Cardiac muscle cell (in vitro differentiated cells and primary cell): ENCODE measurements around the gene CCM2L. TPM values are rescaled to one million over a fixed set of nuclear protein-coding genes. Genes with fewer than 3 reads are reported as not detected.

ENCODE experiments used
- DNase-seq, 2 donors: peaks; one replicate each; pipeline versions ENCODE4 v3.0.0 to v3.0.0-alpha.2; 2010 to 2017; ENCODE audit warnings: low read depth in 1 of 2, low spot score in 1 of 2
- H3K27ac ChIP-seq: fragments of 200-600 bp; sonication (generic); 2 replicates; pipeline ENCODE4 v1.5.1; 2016
- H3K27me3 ChIP-seq: fragments of 200-600 bp; sonication (generic); 2 replicates; pipeline ENCODE4 v1.6.0; 2016; ENCODE audit warnings: control low read depth
- H3K36me3 ChIP-seq: fragments of 200-600 bp; sonication (generic); 2 replicates; pipeline ENCODE4 v1.5.1; 2016; ENCODE audit warnings: control low read depth
- H3K4me1 ChIP-seq: fragments of 200-600 bp; sonication (generic); 2 replicates; pipeline ENCODE4 v1.8.1; 2017; ENCODE audit warnings: low read depth, mild to moderate bottlenecking, mixed run types
- H3K4me3 ChIP-seq: fragments of 200-600 bp; sonication (generic); 2 replicates; pipeline ENCODE4 v1.5.1; 2016; ENCODE audit warnings: mild to moderate bottlenecking
- H3K9me3 ChIP-seq: fragments of 200-600 bp; sonication (generic); 2 replicates; pipeline ENCODE4 v1.5.1; 2017; ENCODE audit warnings: low read depth, mild to moderate bottlenecking, control low read depth
- polyA plus RNA-seq: library from polyadenylated mRNA; unstranded; fragments of >200 nt; fragmentation: Nextera tagmentation; extraction: Ambion mirVana; gene quantifications from 2 replicates; pipeline ENCODE4 v1.2.1, GENCODE V29; 2016
- total RNA-seq: library from RNA; depleted of rRNA; stranded (reverse); fragments of >200 nt; gene quantifications from 2 replicates; pipeline ENCODE4 v1.2.3, GENCODE V29; 2016
- TF ChIP-seq, protein P1 (sequence below): IDR thresholded peaks from 2 replicates; pipeline ENCODE4 v1.5.1; 2012; ENCODE audit warnings: low read depth, mild to moderate bottlenecking, low read length

CCM2L gene
- total and polyA plus RNA-seq, 2 experiments from 2014 or later = 0.35 to 0.69 TPM

GRCh38 chr20:32063695-32064094 lies 53.5 kb downstream of the CCM2L start:
- no peaks in the 10 kb centered on the region for H3K36me3 ChIP-seq
- TF ChIP-seq, protein P1, sequence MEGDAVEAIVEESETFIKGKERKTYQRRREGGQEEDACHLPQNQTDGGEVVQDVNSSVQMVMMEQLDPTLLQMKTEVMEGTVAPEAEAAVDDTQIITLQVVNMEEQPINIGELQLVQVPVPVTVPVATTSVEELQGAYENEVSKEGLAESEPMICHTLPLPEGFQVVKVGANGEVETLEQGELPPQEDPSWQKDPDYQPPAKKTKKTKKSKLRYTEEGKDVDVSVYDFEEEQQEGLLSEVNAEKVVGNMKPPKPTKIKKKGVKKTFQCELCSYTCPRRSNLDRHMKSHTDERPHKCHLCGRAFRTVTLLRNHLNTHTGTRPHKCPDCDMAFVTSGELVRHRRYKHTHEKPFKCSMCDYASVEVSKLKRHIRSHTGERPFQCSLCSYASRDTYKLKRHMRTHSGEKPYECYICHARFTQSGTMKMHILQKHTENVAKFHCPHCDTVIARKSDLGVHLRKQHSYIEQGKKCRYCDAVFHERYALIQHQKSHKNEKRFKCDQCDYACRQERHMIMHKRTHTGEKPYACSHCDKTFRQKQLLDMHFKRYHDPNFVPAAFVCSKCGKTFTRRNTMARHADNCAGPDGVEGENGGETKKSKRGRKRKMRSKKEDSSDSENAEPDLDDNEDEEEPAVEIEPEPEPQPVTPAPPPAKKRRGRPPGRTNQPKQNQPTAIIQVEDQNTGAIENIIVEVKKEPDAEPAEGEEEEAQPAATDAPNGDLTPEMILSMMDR = no peak
- H3K9me3 ChIP-seq = no peaks in the 10 kb centered on the region
- H3K27me3 ChIP-seq = peaks cover 21% of the 10 kb centered on the region
- H3K4me1 ChIP-seq = no peaks in the 10 kb centered on the region
- no peak for DNase-seq
- no peak overlapping the region for H3K27ac ChIP-seq
- H3K4me3 ChIP-seq = no peak overlapping the region

DNA sequence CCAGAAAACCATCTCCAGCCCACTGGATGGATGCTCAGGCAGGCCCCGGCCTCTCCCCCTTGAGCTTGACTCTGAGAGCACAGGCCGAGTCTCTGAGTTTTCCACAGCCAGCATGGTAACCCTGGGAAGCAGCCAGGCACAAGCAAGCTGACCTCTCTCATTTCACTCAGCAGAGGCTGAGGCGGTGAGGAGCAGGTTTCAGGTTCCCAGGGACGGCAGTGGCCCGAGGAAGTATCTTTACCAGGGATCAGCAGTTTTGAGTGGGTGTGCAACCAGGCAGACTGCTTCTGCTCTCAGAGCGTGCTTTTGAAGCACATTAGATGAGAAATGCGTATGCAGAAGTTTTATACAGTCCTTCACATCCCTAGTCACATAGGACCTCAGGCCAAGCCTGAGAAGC lies 54.4 kb downstream of the CCM2L start:
- no peak for DNase-seq
- no peak overlapping the region for H3K27ac ChIP-seq
- peaks cover 14% of the 10 kb centered on the region for H3K27me3 ChIP-seq
- H3K36me3 ChIP-seq = no peaks in the 10 kb centered on the region
- TF ChIP-seq, protein P1 = no peak
- H3K9me3 ChIP-seq = no peaks in the 10 kb centered on the region
- H3K4me1 ChIP-seq = no peaks in the 10 kb centered on the region
- H3K4me3 ChIP-seq = no peak overlapping the region

GRCh38 chr20:32067234-32067821 lies 57.1 kb downstream of the CCM2L start:
- Histone ChIP-seq H3K27me3 (no peaks in the 10 kb centered on the region), H3K4me1 (no peaks in the 10 kb centered on the region), H3K4me3 (no peak overlapping the region), H3K36me3 (no peaks in the 10 kb centered on the region), H3K9me3 (no peaks in the 10 kb centered on the region), H3K27ac (no peak overlapping the region)
- DNase-seq = peak in 1 of 2 donors; percentile 49
- TF ChIP-seq, protein P1 = no peak

DNA sequence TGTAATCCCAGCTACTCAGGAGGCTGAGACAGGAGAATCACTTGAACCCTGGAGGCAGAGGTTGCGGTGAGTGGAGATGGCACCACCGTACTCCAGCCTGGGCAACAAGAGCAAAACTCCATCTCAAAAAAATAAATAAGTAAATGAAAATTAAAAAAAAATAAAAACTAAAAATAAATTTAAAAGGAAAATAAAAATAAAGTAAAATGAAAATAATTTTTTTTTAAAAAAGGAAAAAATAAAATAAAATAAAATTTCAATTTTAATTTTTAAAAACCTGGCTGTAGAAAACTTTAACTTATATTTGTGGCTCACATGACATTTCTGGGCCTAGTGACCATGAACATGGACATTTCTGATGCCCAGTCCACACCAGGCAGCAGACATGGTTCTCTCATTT lies 57.9 kb downstream of the CCM2L start:
- Histone ChIP-seq H3K27me3 (no peaks in the 10 kb centered on the region), H3K4me3 (no peak overlapping the region), H3K27ac (no peak overlapping the region), H3K4me1 (no peaks in the 10 kb centered on the region), H3K9me3 (no peaks in the 10 kb centered on the region), H3K36me3 (no peaks in the 10 kb centered on the region)
- DNase-seq = no peak
- TF ChIP-seq, protein P1 = no peak

- H3K4me1 ChIP-seq = no peaks in the 10 kb centered on the region
- H3K9me3 ChIP-seq = no peaks in the 10 kb centered on the region
- H3K27ac ChIP-seq = no peak overlapping the region
- no peak overlapping the region for H3K4me3 ChIP-seq
- H3K27me3 ChIP-seq = peaks cover 4% of the 10 kb centered on the region
- no peaks in the 10 kb centered on the region for H3K36me3 ChIP-seq
- TF ChIP-seq, protein P1 = no peak
- no peak for DNase-seq
These were observed 59.5 kb downstream of the CCM2L start for GRCh38 chr20:32069711-32070110.
